ENCODE measurements around the gene NXPH1. TPM values are rescaled to one million over a fixed set of nuclear protein-coding genes. Genes with fewer than 3 reads are reported as not detected.

NXPH1 gene
- total and polyA plus RNA-seq, 3 donors from 2014 or later = 0.24 to 0.94 (median 0.37) TPM

GRCh38 chr7:8778459-8778858, 345.1 kb downstream of the NXPH1 start:
- H3K9me3 ChIP-seq = no peaks in the 10 kb centered on the region
- H3K4me1 ChIP-seq = no peaks in the 10 kb centered on the region
- TF ChIP-seq CTCF (IDR thresholded peaks at IDR 0.05) = no peak
- TF ChIP-seq POLR2A (IDR thresholded peaks at IDR 0.05) = no peak
- H3K36me3 ChIP-seq (ENCODE audit: low read depth, missing control alignments) = no peaks in the 10 kb centered on the region
- no peak overlapping the region for H3K27ac ChIP-seq
- DNase-seq = no peak
- H3K27me3 ChIP-seq = no peaks in the 10 kb centered on the region
- H3K4me3 ChIP-seq = no peak overlapping the region
- 78 to 82% methylated on average over 2 of the region's 2 CpGs for WGBS, 2 donors
- intact Hi-C loops (cut with DNase I; ENCODE audit: low total_unique reads) = no loop called here

- intact Hi-C loops (cut with DNase I; ENCODE audit: low total_unique reads) = no loop called here
- no peaks in the 10 kb centered on the region for H3K4me1 ChIP-seq
- no peak overlapping the region for H3K27ac ChIP-seq
- H3K9me3 ChIP-seq = no peaks in the 10 kb centered on the region
- DNase-seq = no peak
- TF ChIP-seq POLR2A (IDR thresholded peaks at IDR 0.05) (no peak), CTCF (IDR thresholded peaks at IDR 0.05) (no peak)
- H3K4me3 ChIP-seq = no peak overlapping the region
- H3K36me3 ChIP-seq (ENCODE audit: low read depth, missing control alignments) = no peaks in the 10 kb centered on the region
- no peaks in the 10 kb centered on the region for H3K27me3 ChIP-seq
Measured at GRCh38 chr7:8781166-8781565, 347.8 kb downstream of the NXPH1 start.

DNA sequence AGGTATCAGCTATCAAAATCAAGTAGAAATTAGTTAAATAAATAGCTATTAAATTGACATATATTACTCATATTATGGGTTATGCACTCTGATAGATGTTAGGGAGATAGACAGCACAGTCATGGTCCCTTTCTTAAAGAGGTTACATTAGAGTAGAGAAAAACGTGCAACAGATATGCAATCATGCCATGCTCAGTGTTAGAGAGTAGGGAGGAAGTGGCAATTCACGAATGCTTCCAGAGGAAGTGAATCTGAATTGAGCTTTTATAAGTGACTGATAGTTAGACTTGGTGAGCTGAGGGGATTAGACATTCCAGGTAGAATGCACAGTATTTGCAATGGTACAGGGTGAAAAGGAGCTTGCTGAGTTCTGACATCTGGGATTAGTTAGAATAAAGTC, 349.8 kb downstream of the NXPH1 start:
- no peak for DNase-seq
- Histone ChIP-seq H3K4me1 (no peaks in the 10 kb centered on the region), H3K36me3 (ENCODE audit: low read depth, missing control alignments) (no peaks in the 10 kb centered on the region), H3K4me3 (no peak overlapping the region), H3K27ac (no peak overlapping the region), H3K27me3 (no peaks in the 10 kb centered on the region), H3K9me3 (no peaks in the 10 kb centered on the region)
- WGBS, 2 donors = 53 to 56% methylated on average over 2 of the region's 2 CpGs
- TF ChIP-seq CTCF (IDR thresholded peaks at IDR 0.05) (no peak), POLR2A (IDR thresholded peaks at IDR 0.05) (no peak)
- intact Hi-C loops (cut with DNase I; ENCODE audit: low total_unique reads) = no loop called here

- H3K9me3 ChIP-seq = no peaks in the 10 kb centered on the region
- no peak overlapping the region for H3K4me3 ChIP-seq
- intact Hi-C loops (cut with DNase I; ENCODE audit: low total_unique reads) = no loop called here
- H3K36me3 ChIP-seq (ENCODE audit: low read depth, missing control alignments) = no peaks in the 10 kb centered on the region
- no peaks in the 10 kb centered on the region for H3K4me1 ChIP-seq
- H3K27ac ChIP-seq = no peak overlapping the region
- H3K27me3 ChIP-seq = no peaks in the 10 kb centered on the region
- TF ChIP-seq POLR2A (IDR thresholded peaks at IDR 0.05) (no peak), CTCF (IDR thresholded peaks at IDR 0.05) (no peak)
- no peak for DNase-seq
Measured at GRCh38 chr7:8785081-8785480, 351.7 kb downstream of the NXPH1 start.

- H3K4me1 ChIP-seq = no peaks in the 10 kb centered on the region
- no peaks in the 10 kb centered on the region for H3K36me3 ChIP-seq (ENCODE audit: low read depth, missing control alignments)
- TF ChIP-seq POLR2A (IDR thresholded peaks at IDR 0.05) (no peak), CTCF (IDR thresholded peaks at IDR 0.05) (no peak)
- H3K27ac ChIP-seq = no peak overlapping the region
- H3K4me3 ChIP-seq = no peak overlapping the region
- DNase-seq = no peak
- intact Hi-C loops (cut with DNase I; ENCODE audit: low total_unique reads) = no loop called here
- 90 to 94% methylated on average over 4 of the region's 4 CpGs for WGBS, 2 donors
- H3K27me3 ChIP-seq = no peaks in the 10 kb centered on the region
- no peaks in the 10 kb centered on the region for H3K9me3 ChIP-seq
Measured at GRCh38 chr7:8800986-8801385, 367.6 kb downstream of the NXPH1 start.

Other genes starting within 250 kb of the NXPH1 start
- gene ICA1, start 171.4 kb upstream of the NXPH1 start, total RNA-seq = 10 to 100 TPM; 33.6 to 76.1 TPM
- 90.3 TPM for gene ICA1, start 171.4 kb upstream of the NXPH1 start, polyA plus RNA-seq (ENCODE audit: insufficient read depth, low read depth, low replicate concordance)

Measured in testis (tissue), 3 donors.